Liver (tissue), 9 donors: ENCODE data around the gene XPR1. TPM values are rescaled to one million over a fixed set of nuclear protein-coding genes. Genes with fewer than 3 reads are reported as not detected.

Source experiments
- DNase-seq: peaks from one replicate; pipeline ENCODE4 v3.0.0-alpha.2; 2017; ENCODE audit warnings: low spot score
- H3K27ac ChIP-seq, 2 donors: one replicate each; pipeline ENCODE4 v1.7.0; 2013; ENCODE audit warnings: inconsistent platforms in 2 of 2, low read length in 2 of 2, control low read depth in 1 of 2, low read depth in 1 of 2, mild to moderate bottlenecking in 1 of 2
- H3K27me3 ChIP-seq, 4 donors: one replicate each; pipeline versions ENCODE4 v1.6.1 to v1.7.0; 2013; ENCODE audit warnings: low read length in 3 of 4, inconsistent platforms in 1 of 4, mild to moderate bottlenecking in 1 of 4, moderate library complexity in 1 of 4; ENCODE audit not compliant: control insufficient read depth in 4 of 4, insufficient read depth in 4 of 4
- H3K36me3 ChIP-seq, 4 donors: one replicate each; pipeline versions ENCODE4 v1.6.1 to v1.7.0; 2013; ENCODE audit warnings: low read length in 3 of 4, mild to moderate bottlenecking in 3 of 4, low read depth in 1 of 4, moderate library complexity in 1 of 4; ENCODE audit not compliant: control insufficient read depth in 4 of 4, insufficient read depth in 3 of 4
- H3K4me1 ChIP-seq, 4 donors: one replicate each; pipeline versions ENCODE4 v1.6.1 to v1.7.0; 2013; ENCODE audit warnings: low read length in 3 of 4, mild to moderate bottlenecking in 3 of 4, moderate library complexity in 1 of 4; ENCODE audit not compliant: control insufficient read depth in 4 of 4, insufficient read depth in 4 of 4
- H3K4me3 ChIP-seq, 3 donors: one replicate each; pipeline versions ENCODE4 v1.6.1 to v1.7.0; 2013; ENCODE audit warnings: low read length in 3 of 3, control low read depth in 1 of 3, low read depth in 1 of 3, mild to moderate bottlenecking in 1 of 3
- H3K9ac ChIP-seq, 2 donors: one replicate each; pipeline ENCODE4 v1.7.0; 2013; ENCODE audit warnings: low read length in 2 of 2, mild to moderate bottlenecking in 2 of 2, moderate library complexity in 2 of 2, control low read depth in 1 of 2, low read depth in 1 of 2
- H3K9me3 ChIP-seq, 4 donors: one replicate each; pipeline versions ENCODE4 v1.6.1 to v1.7.0; 2013; ENCODE audit warnings: low read length in 3 of 4; ENCODE audit not compliant: control insufficient read depth in 4 of 4
- ATF3 ChIP-seq: IDR thresholded peaks from 2 replicates; pipeline ENCODE4 v1.6.1; 2016; ENCODE audit warnings: antibody characterized with exemption
- CTCF ChIP-seq: fragments of 150-350 bp; IDR thresholded peaks from 2 replicates; pipeline ENCODE4 v1.5.1; 2017; ENCODE audit warnings: improper control_type of control experiment, low read depth, low read length; ENCODE audit not compliant: missing input control
- EGR1 ChIP-seq, 2 donors: IDR thresholded peaks; 2 replicates each; pipeline ENCODE4 v1.6.1; 2016 to 2018; ENCODE audit warnings: antibody characterized with exemption in 2 of 2, low read depth in 2 of 2
- FOXA1 ChIP-seq: IDR thresholded peaks from 2 replicates; pipeline ENCODE4 v1.6.1; 2016; ENCODE audit warnings: antibody characterized with exemption
- FOXA2 ChIP-seq: IDR thresholded peaks from 2 replicates; pipeline ENCODE4 v1.6.1; 2016; ENCODE audit warnings: antibody characterized with exemption
- GABPA ChIP-seq, 2 donors: IDR thresholded peaks in 1 of 2; conservative IDR thresholded peaks in 1 of 2; 2 replicates each; pipeline ENCODE4 v1.6.1; 2016; ENCODE audit warnings: antibody characterized with exemption in 2 of 2, mild to moderate bottlenecking in 1 of 2, moderate library complexity in 1 of 2
- HNF4A ChIP-seq, 2 donors: conservative IDR thresholded peaks; 2 replicates each; pipeline ENCODE4 v1.6.1; 2016; ENCODE audit warnings: antibody characterized with exemption in 2 of 2, mild to moderate bottlenecking in 2 of 2
- HNF4G ChIP-seq: IDR thresholded peaks from 2 replicates; pipeline ENCODE4 v1.6.1; 2016; ENCODE audit warnings: antibody characterized with exemption
- JUND ChIP-seq, 2 donors: IDR thresholded peaks; 2 replicates each; pipeline ENCODE4 v1.6.1; 2016; ENCODE audit warnings: antibody characterized with exemption in 2 of 2
- MAX ChIP-seq: IDR thresholded peaks from 2 replicates; pipeline ENCODE4 v1.6.1; 2016; ENCODE audit warnings: antibody characterized with exemption
- NR2F2 ChIP-seq: IDR thresholded peaks from 2 replicates; pipeline ENCODE4 v1.6.1; 2016; ENCODE audit warnings: antibody characterized with exemption
- RAD21 ChIP-seq, 2 donors: IDR thresholded peaks; 2 replicates each; pipeline ENCODE4 v1.6.1; 2016; ENCODE audit warnings: antibody characterized with exemption in 2 of 2, mild to moderate bottlenecking in 2 of 2
- REST ChIP-seq: IDR thresholded peaks from 2 replicates; pipeline ENCODE4 v1.6.1; 2016; ENCODE audit warnings: antibody characterized with exemption, mild to moderate bottlenecking
- RXRA ChIP-seq, 2 donors: IDR thresholded peaks; 2 replicates each; pipeline ENCODE4 v1.6.1; 2017 to 2018; ENCODE audit warnings: antibody characterized with exemption in 2 of 2, mild to moderate bottlenecking in 1 of 2
- TAF1 ChIP-seq: conservative IDR thresholded peaks from 2 replicates; pipeline ENCODE4 v1.6.1; 2016; ENCODE audit warnings: antibody characterized with exemption, mild to moderate bottlenecking
- YY1 ChIP-seq: IDR thresholded peaks from 2 replicates; pipeline ENCODE4 v1.6.1; 2016; ENCODE audit warnings: antibody characterized with exemption, mild to moderate bottlenecking
- ZBTB33 ChIP-seq: IDR thresholded peaks from 2 replicates; pipeline ENCODE4 v1.6.1; 2016; ENCODE audit warnings: antibody characterized with exemption
- WGBS: extraction: QIAGEN DNeasy Blood & Tissue Kit; methylation state at CpG from one replicate; pipeline ENCODE4 v1.1.7; 2013; 5-methylcytosine and 5-hydroxymethylcytosine counted together
- polyA plus RNA-seq, 2 donors: library from polyadenylated mRNA; stranded (reverse) in 1 of 2; unstranded in 1 of 2; fragments of 200-250 nt in 1 of 2; fragments of >200 nt in 1 of 2; fragmentation: Nextera tagmentation in 1 of 2; extraction: Ambion mirVana in 1 of 2; gene quantifications; one replicate each; pipeline versions ENCODE4 v1.2.1 to v1.2.3, GENCODE V29; 2013 to 2015
- total RNA-seq, 2 donors: library from RNA; depleted of rRNA; stranded (reverse); fragments of >200 nt; gene quantifications; one replicate each; pipeline ENCODE4 v1.2.3, GENCODE V29; 2014
- donor health status: healthy.
- donor health status: healthy.
- donor health status: healthy.
- donor health status: healthy.
- donor health status: healthy.

XPR1 gene
- total and polyA plus RNA-seq, 4 donors, result 1.8 to 14.3 (median 5.9) TPM

- Histone ChIP-seq H3K27me3 (no peaks in the 10 kb centered on the region), H3K9me3 (no peaks in the 10 kb centered on the region), H3K4me3 (no peak overlapping the region), H3K36me3 (no peaks in the 10 kb centered on the region), H3K27ac (no peak overlapping the region), H3K9ac (no peak overlapping the region), H3K4me1 (no peaks in the 10 kb centered on the region)
- TF ChIP-seq JUND (IDR thresholded peaks at IDR 0.05) (no peak), EGR1 (IDR thresholded peaks at IDR 0.05; ENCODE audit: low read depth in 2 of 2) (no peak), FOXA2 (no peak), NR2F2 (no peak), HNF4G (no peak), YY1 (no peak)
- no peak for DNase-seq
- WGBS, result 89% methylated on average over 5 of the region's 5 CpGs
These were observed 131.0 kb downstream of the XPR1 start for GRCh38 chr1:180762796-180763195.

GRCh38 chr1:180765151-180765550, 133.3 kb downstream of the XPR1 start:
- Histone ChIP-seq H3K36me3 (no peaks in the 10 kb centered on the region), H3K27me3 (no peaks in the 10 kb centered on the region), H3K4me3 (no peak overlapping the region), H3K9ac (no peak overlapping the region), H3K9me3 (no peaks in the 10 kb centered on the region), H3K4me1 (no peaks in the 10 kb centered on the region), H3K27ac (no peak overlapping the region)
- WGBS, result 90% methylated on average over 2 of the region's 2 CpGs
- DNase-seq, result no peak
- no peak for TF ChIP-seq FOXA1

GRCh38 chr1:180769889-180770288, 138.1 kb downstream of the XPR1 start:
- H3K9me3 ChIP-seq, result no peaks in the 10 kb centered on the region
- DNase-seq, result no peak
- no peaks in the 10 kb centered on the region for H3K4me1 ChIP-seq
- TF ChIP-seq TAF1 (no peak), MAX (no peak), RXRA (IDR thresholded peaks at IDR 0.05) (no peak), ATF3 (no peak), HNF4G (no peak), GABPA (IDR thresholded peaks at IDR 0.05 in 1 of 2, conservative IDR thresholded peaks at IDR 0.05 in 1 of 2) (no peak), ZBTB33 (no peak), FOXA2 (no peak), NR2F2 (no peak), FOXA1 (no peak), CTCF (no peak), HNF4A (conservative IDR thresholded peaks at IDR 0.05) (no peak), JUND (IDR thresholded peaks at IDR 0.05) (no peak), EGR1 (IDR thresholded peaks at IDR 0.05; ENCODE audit: low read depth in 2 of 2) (no peak), RAD21 (IDR thresholded peaks at IDR 0.05) (no peak), YY1 (no peak), REST (no peak)
- no peak overlapping the region for H3K27ac ChIP-seq
- H3K36me3 ChIP-seq, result no peaks in the 10 kb centered on the region
- H3K9ac ChIP-seq, result no peak overlapping the region
- H3K4me3 ChIP-seq, result no peak overlapping the region
- no peaks in the 10 kb centered on the region for H3K27me3 ChIP-seq
